GM12892 (cell line): Measurements from ENCODE around the gene CANX. TPM values are rescaled to one million over a fixed set of nuclear protein-coding genes. Genes with fewer than 3 reads are reported as not detected.
A peak's percentile ranks its signal among the peaks of the same experiment; 100 is the strongest.
"Not testable (repeated sequence)": the region's sequence is repeated elsewhere in the genome, so short reads cannot be mapped to it uniquely, and the experiment has no call there.

Experiments used
- DNase-seq: peaks from one replicate; pipeline ENCODE4 v3.0.0; 2011; ENCODE audit not compliant: insufficient read length
- FAIRE-seq: peaks from 2 replicates; lab custom pipeline; 2011; peaks lifted over from hg19 to GRCh38; lab: Jason Lieb, UNC
- POLR2A ChIP-seq: IDR thresholded peaks from 2 replicates; pipeline ENCODE4 v1.6.1; 2011; ENCODE audit warnings: low read depth, low read length, control low read depth
- POLR2AphosphoS5 ChIP-seq: IDR thresholded peaks from 2 replicates; pipeline ENCODE4 v1.6.1; 2011; ENCODE audit warnings: low read depth, low read length, control low read depth
- TAF1 ChIP-seq: IDR thresholded peaks from 2 replicates; pipeline ENCODE4 v1.6.1; 2011; ENCODE audit warnings: low read depth, mild to moderate bottlenecking, control low read depth, low read length, borderline replicate concordance
- polyA plus RNA-seq: library from polyadenylated mRNA; unstranded; fragments of >200 nt; gene quantifications from one replicate; pipeline ENCODE4 v1.2.1, GENCODE V29; 2012; ENCODE audit warnings: missing spikeins, inconsistent platforms; ENCODE audit not compliant: missing spikeins

The CANX gene, protein sequence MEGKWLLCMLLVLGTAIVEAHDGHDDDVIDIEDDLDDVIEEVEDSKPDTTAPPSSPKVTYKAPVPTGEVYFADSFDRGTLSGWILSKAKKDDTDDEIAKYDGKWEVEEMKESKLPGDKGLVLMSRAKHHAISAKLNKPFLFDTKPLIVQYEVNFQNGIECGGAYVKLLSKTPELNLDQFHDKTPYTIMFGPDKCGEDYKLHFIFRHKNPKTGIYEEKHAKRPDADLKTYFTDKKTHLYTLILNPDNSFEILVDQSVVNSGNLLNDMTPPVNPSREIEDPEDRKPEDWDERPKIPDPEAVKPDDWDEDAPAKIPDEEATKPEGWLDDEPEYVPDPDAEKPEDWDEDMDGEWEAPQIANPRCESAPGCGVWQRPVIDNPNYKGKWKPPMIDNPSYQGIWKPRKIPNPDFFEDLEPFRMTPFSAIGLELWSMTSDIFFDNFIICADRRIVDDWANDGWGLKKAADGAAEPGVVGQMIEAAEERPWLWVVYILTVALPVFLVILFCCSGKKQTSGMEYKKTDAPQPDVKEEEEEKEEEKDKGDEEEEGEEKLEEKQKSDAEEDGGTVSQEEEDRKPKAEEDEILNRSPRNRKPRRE
- 229 TPM for polyA plus RNA-seq

GRCh38 chr5:179698935-179699615 is at the start of gene CANX:
Gene CANX (plus strand): TSS chr5:179698967. CDS start chr5:179705682, 6,715 bp downstream.
- DNase-seq: no peak
- FAIRE-seq: no peak
- TF ChIP-seq POLR2A (peak; percentile 65), POLR2AphosphoS5 (no peak; the same call in 1 of the 2 replicates), TAF1 (peak; percentile 91)

DNA sequence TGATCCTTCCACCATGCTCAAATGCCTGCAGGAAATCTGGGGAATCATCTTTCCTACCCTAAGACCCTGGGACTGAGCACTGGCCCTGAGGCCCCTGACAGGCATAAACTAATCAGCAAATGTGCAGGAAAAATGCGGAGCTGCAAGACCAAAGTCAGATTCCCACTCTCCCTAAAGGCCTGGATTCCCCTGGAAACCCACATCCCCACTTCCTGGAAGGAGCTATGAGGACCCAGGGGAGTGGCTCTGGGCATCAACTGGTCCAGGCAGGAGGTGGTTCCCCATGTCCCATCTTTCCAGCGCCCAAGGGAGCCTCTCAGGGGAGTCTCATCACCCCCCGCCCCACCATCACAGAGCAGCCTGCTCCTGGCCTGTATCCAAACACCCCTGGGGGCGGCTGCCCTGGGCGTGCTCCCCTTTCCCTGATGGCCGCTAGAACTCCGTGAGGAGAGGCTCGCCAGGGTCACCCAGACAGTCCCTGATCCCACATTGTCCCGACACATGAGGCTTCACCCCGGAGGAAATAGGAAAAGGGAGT is 49.5 kb upstream of the CANX start:
- DNase-seq, FAIRE-seq: not testable (repeated sequence)

DNA sequence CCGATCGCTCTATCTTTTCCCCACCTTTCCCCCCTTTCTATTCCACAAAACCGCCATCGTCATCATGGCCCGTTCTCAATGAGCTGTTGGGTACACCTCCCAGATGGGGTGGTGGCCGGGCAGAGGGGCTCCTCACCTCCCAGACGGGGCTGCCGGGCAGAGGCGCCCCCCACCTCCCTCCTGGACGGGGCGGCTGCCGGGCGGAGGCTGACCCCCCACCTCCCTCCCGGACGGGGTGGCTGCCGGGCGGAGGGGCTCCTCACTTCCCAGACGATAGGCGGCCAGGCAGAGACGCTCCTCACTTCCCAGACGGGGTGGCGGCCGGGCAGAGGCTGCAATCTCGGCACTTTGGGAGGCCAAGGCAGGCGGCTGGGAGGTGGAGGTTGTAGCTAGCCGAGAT is 48.5 kb upstream of the CANX start:
- not testable (repeated sequence) for DNase-seq, FAIRE-seq

DNA sequence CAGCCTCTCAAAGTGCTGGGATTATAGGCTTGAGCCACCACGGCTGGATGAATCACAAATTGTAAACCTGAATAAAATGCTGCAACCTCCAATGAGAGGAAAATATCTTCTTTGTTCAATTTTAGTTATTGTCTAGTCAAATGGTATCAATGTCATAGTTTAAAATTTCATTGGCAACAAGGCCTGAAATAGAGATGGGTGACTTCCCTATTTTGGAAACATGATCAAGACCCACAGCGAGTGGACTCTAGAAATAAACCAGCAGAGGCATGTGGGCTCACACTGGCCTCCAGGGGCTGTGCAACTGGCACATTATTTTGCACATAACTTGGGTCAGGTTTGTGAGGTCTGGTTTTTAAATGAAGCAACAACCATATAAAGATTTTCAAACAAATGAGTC is 45.6 kb upstream of the CANX start:
- not testable (repeated sequence) for DNase-seq, FAIRE-seq

DNA sequence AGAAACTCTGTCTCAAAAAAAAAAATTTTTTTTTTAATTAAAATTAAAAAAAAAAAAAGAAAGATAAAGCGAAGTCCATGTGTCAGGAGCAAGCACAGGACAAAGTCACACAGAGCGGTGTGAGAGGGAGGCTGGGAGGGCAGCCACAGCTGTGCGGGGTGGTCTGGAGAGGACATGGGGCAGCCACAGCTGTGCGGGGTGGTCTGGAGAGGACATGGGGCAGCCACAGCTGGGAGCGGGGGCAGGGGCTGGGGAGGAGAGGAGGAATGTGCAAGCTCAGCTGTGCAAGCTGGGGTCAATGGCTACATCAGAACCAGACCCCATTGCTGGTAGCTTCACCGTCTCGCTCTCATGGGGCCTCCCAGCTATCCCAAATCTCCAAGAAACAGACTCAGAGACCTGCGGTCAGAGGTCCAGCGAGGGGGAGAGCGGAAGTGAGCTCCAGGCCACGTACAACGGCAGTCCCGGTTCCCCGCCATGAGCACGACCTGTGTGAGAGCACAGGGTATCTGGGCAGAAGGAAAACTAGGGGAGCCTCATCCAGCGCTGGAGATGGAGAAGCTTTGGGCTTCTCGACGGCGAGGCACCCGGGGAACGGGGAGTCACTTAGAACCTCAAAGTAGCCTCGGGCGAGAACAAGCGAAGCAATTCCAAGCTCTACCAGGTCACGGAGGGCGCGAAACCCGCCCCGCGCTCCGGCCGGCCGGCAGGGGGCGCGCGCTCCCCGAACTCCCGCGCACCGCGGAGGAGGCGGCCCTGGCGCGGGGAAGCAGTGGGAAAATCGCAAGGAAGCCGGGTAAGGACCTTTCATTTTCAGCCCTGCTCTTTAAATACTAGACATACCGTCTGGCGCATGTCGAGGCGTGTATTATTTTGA is 41.2 kb upstream of the CANX start:
- not testable (repeated sequence) for DNase-seq
- FAIRE-seq: peak; percentile 97

DNA sequence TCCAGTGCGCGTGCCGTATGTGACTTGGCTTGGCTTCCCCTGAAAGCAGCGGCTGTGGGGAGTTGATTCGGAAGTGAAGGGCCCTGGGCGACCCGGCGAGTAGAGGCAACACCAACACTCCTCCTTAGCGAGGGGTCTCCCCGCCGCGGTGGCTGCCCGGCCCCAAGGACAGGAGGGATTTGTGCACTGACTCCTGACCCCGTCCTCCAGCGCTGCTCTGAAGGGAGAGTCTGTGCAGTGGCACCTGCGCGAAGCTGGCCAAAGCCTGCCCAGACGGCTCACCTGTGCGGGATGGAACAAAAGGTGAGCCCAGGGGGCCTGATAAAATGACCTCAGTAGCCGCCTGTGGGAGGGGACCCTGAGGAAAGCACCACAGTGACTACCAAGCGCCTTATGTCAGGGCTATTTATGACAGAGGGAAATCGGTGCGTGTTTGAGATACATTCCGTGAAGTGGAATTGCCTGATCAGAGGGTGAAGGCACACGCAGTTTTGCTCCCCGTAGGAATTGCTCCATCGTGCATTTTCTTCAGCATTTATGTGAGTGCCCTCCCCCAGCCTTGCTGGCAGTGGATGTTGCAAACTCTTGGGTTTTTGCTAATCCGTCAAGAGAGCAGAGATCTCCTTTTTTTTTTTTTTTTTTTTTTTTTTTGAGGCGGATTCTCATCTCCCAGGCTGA is 40.4 kb upstream of the CANX start:
- not testable (repeated sequence) for DNase-seq, FAIRE-seq

GRCh38 chr5:179661647-179662046 is 37.1 kb upstream of the CANX start:
- FAIRE-seq, DNase-seq: not testable (repeated sequence)

DNA sequence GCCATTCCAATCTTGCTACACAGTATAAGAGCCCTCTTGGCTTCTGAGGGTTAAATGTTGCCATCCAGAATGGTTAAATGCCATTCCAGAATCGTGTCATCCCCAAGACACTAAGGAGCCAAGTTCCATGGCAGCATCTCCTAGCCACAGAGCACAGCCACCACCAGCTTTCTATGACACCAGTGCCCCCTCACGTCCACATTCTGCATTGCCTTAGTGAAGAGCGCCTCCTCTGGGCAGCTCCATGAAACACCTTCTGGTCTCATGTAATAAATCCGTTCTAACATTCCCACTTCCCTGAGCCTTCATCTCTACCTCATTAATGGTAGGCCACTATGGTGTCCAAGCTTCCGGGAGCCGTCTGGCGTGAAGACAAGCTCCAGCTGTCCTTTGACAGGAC is 30.4 kb upstream of the CANX start:
- FAIRE-seq (no peak), DNase-seq (peak; percentile 43)
- TF ChIP-seq TAF1: no peak
- no peak for TF ChIP-seq POLR2A
- TF ChIP-seq POLR2AphosphoS5: no peak

- peak; percentile 98 for TF ChIP-seq POLR2A
- TF ChIP-seq POLR2AphosphoS5: peak; percentile 96
- TF ChIP-seq TAF1: peak; percentile 82
- peak; percentile 94 for FAIRE-seq
- DNase-seq: peak; percentile 90
Observed at GRCh38 chr5:179678223-179679013, 20.3 kb upstream of the CANX start.

DNA sequence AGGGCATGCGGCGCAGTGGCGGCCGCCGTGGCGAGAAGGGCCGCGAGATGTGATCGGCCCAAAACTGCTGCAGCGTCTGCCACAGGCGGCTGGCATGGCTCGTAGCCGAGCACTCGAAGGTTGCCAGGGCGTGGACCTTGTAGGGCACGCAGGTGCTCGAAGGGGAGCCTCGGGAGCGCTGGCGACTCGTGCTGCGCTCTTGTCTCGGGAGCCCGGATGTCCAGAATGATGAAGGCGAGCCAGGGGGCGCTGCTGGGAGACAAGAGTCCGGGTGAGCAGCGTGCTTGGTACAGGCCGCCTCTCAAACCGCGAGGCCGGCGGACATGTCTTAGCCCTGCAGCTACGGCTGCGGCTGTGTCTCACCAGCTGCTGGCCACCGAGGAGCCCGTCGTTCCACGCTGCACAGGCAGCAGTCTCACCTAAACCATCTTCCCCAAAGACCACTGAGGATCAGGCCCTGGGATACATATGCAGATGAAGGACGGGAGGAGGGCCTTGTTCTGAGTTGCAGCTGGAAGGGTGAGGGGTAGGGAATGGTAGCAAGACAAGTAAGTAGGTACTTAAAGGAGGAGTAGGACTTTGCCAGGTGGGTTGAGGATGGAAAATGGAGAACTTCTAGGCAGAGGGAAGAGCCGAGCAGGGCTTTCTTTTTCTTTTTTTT is 19.6 kb upstream of the CANX start:
- DNase-seq (no peak), FAIRE-seq (no peak)
- TF ChIP-seq POLR2A (no peak), POLR2AphosphoS5 (no peak), TAF1 (no peak)
